ENCODE results near the gene PSORS1C1. TPM values are rescaled to one million over a fixed set of nuclear protein-coding genes. Genes with fewer than 3 reads are reported as not detected.
"Not testable (repeated sequence)": the region's sequence is repeated elsewhere in the genome, so short reads cannot be mapped to it uniquely, and the experiment has no call there.

PSORS1C1 gene
- total RNA-seq, 2 donors from 2014 or later, result not detected

DNA sequence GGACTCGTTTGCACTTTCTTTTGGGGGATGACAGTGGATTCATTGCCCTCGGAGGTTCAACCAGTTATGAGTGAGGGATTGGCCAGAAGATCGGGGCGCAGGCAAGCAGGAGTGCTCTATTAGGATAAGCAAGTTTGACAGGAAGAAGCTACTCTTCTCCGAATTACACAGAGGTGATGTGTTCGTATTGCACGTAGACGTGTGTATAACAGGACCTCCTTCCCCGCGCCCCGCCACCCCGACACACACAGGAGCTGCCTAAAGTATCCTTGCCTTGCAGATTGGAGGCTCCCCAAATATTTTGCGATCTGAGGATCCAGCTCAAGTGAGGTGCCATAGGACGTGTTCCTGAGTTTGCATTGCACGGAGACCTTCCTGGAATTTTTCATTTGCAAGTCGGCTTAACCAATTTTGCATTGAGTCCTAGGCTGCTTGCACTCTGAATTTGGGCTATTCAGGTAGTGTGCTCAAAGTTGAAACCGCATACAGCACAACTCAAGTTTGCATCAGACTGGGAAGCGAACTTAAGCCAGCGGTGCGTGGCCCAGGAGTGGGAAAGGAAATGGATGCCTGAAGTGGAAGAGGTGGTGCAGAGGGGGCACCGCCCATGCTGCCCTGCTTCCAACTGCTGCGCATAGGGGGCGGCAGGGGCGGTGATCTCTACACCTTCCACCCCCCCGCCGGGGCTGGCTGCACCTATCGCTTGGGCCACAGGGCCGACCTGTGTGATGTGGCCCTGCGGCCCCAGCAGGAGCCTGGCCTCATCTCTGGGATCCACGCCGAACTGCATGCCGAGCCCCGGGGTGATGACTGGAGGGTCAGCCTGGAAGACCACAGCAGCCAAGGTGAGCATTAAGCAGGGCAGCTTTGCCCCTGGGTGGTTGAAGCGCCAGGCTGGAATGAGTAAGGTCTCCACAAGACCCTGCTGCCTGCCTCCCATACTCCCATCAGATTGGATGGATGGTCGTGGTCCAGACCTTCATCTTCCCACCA lies 44.6 kb downstream of the PSORS1C1 start:
- Mint-ChIP-seq H3K27me3 (no peaks in the 10 kb centered on the region), H3K27ac (peak overlapping the region; percentile 83), H3K4me3 (peak overlapping the region; percentile 98), H3K4me1 (peaks cover 18% of the 10 kb centered on the region), H3K36me3 (ENCODE audit: low read depth) (peaks cover 6% of the 10 kb centered on the region)
- peak in 2 of 3 donors; percentile 19 to 33 for DNase-seq
- no peak for ATAC-seq
- no peaks in the 10 kb centered on the region for H3K9me3 ChIP-seq (ENCODE audit: control insufficient read depth, low read length, poor library complexity, severe bottlenecking)

DNA sequence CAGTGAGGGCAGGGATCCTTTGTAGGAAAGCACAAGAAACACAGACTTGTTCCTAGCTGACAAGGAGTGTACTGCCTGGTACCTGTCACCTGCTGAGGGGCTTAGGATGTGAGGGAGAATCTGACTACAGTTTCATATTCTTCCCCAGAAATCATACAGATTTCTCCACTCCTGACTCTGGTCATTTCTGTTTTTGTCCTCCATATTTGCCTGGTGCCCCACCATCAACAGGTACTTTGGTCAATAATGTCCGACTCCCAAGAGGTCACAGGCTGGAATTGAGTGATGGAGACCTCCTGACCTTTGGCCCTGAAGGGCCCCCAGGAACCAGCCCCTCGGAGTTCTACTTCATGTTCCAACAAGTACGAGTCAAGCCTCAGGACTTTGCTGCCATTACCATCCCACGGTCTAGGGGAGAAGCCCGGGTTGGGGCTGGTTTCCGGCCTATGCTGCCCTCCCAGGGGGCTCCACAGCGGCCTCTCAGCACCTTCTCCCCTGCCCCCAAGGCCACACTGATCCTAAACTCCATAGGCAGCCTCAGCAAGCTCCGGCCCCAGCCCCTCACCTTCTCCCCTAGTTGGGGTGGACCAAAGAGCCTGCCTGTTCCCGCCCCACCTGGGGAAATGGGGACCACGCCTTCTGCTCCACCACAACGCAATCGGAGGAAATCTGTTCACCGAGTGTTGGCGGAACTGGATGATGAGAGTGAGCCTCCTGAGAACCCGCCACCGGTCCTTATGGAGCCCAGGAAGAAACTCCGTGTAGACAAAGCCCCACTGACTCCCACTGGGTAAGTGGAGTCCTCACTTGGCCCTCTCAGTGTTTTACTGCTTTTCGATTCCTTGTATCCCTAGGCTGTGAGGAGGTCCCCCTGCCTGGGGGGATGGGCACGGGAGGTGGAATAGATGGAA lies 46.9 kb downstream of the PSORS1C1 start:
- H3K27ac Mint-ChIP-seq, result peak overlapping the region; percentile 29
- no peaks in the 10 kb centered on the region for H3K27me3 Mint-ChIP-seq
- peaks cover 23% of the 10 kb centered on the region for H3K4me1 Mint-ChIP-seq
- DNase-seq (no peak), ATAC-seq (no peak)
- peaks cover 3% of the 10 kb centered on the region for H3K36me3 Mint-ChIP-seq (ENCODE audit: low read depth)
- no peak overlapping the region for H3K4me3 Mint-ChIP-seq
- H3K9me3 ChIP-seq (ENCODE audit: control insufficient read depth, low read length, poor library complexity, severe bottlenecking), result no peaks in the 10 kb centered on the region

DNA sequence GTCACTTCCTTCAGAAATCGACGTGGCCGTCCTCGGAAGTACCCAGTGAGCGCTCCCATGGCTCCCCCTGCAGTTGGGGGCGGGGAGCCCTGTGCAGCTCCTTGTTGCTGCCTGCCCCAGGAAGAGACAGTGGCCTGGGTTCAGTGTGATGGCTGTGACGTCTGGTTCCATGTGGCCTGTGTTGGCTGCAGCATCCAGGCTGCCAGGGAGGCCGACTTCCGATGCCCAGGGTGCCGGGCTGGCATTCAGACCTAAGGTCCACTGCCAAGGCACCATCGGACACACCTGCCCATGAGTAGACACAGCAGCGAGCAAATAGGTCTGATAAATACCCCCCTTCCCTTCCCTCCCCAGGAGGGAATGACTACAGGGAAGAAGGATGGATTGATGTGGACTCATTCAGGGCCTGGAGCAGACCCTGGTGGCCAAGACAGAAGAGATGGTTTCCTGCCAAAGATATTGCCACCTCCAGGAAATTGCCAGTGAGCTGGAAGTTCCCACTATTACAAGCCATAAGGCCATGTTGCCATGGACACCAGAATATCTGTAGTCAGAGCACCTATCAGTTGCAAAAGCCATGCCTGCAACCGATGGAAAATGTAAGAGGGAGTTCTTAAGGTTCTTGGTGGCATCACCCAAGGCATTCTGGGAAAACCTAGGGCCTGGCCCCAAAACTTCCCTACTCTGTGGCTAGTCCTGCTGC lies 48.0 kb downstream of the PSORS1C1 start:
- H3K36me3 Mint-ChIP-seq (ENCODE audit: low read depth), result peaks cover 3% of the 10 kb centered on the region
- peaks cover 23% of the 10 kb centered on the region for H3K4me1 Mint-ChIP-seq
- no peaks in the 10 kb centered on the region for H3K9me3 ChIP-seq (ENCODE audit: control insufficient read depth, low read length, poor library complexity, severe bottlenecking)
- no peak for ATAC-seq
- DNase-seq, result no peak
- peak overlapping the region; percentile 24 for H3K27ac Mint-ChIP-seq
- no peaks in the 10 kb centered on the region for H3K27me3 Mint-ChIP-seq
- no peak overlapping the region for H3K4me3 Mint-ChIP-seq

DNA sequence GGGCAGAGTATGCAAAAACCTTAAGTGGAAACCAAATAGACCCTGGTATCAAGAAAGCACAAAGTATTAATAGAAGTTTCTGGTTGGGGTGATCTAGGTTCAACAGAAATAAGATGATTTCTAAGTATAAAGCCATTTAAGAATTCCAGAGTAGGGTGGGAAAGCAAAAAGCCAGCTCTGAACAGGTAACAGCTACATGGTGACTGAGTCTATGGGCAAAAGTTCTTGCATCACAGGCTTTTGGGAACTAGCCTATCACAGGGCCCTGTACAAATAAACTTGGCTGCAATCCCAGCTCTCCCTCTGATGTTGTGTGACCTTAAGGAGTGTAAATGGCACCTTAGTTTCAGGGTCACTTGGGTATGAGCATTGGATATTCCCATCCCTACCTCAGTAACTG lies 49.3 kb downstream of the PSORS1C1 start:
- no peaks in the 10 kb centered on the region for H3K9me3 ChIP-seq (ENCODE audit: control insufficient read depth, low read length, poor library complexity, severe bottlenecking)
- H3K27ac Mint-ChIP-seq, result no peak overlapping the region
- no peaks in the 10 kb centered on the region for H3K36me3 Mint-ChIP-seq (ENCODE audit: low read depth)
- DNase-seq (no peak), ATAC-seq (no peak)
- H3K27me3 Mint-ChIP-seq, result no peaks in the 10 kb centered on the region
- H3K4me3 Mint-ChIP-seq, result no peak overlapping the region
- peaks cover 18% of the 10 kb centered on the region for H3K4me1 Mint-ChIP-seq

DNA sequence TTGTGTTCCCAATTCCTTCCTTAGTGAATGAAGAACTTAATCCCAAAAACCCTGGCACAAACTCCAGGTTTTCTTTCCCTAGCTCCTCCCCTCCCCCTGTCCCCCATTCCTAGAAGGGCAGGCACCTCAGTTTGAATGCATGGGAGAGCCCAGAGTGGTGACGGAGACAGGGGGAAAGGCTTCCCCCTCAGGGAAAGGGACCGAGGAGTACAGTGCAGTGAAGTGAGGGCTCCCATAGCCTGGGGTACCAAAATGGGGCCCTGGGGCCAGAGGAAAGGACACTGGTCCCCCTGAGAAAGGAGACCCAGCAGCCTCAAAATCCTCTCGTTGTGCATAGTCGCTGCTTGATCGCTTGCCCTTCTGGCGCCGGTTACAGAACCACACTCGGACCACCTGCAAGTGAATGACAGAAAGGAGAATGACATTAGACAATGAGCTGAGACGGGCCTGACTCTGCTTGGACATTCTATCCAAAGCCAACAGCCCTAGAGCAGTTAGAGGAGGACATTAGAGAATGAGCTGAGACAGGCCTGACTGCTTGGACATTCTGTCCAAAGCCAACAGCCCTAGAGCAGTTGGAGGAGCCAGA lies 50.0 kb downstream of the PSORS1C1 start:
- not testable (repeated sequence) for ATAC-seq; H3K9me3 ChIP-seq (ENCODE audit: control insufficient read depth, low read length, poor library complexity, severe bottlenecking); H3K4me3 Mint-ChIP-seq; H3K27me3 Mint-ChIP-seq; H3K36me3 Mint-ChIP-seq (ENCODE audit: low read depth); H3K27ac Mint-ChIP-seq; DNase-seq
- H3K4me1 Mint-ChIP-seq, result peaks cover 12% of the 10 kb centered on the region

DNA sequence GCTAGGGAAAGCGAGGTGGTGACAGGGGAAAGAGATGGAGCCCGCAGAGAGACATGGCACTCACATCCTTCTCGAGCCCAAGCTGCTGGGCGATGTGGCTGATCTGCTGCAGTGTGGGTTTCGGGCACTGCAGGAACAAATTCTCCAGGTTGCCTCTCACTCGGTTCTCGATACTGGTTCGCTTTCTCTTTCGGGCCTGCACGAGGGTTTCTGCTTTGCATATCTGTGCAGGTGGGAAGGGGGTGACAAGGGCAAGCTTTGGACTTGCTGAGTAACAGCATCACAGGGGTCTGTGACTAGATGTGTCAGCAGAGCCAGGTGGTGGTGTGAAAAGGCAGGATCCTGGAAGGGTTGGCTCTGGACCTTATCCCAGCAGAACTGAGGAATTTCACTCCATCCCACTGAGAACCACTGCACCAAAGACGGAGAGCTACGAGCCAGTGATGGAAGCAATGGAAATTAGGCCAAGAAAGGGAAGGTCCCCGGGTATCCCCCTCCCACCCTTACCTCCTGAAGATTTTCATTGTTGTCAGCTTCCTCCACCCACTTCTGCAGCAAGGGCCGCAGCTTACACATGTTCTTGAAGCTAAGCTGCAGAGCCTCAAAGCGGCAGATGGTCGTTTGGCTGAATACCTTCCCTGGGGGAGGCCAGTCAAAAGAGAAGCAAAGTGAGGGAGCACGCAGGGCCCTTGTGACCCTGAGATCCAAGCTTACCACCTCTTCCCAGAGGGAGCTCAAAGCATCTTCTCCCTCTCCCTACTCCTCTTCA lies 50.6 kb downstream of the PSORS1C1 start:
- H3K27ac Mint-ChIP-seq; H3K36me3 Mint-ChIP-seq (ENCODE audit: low read depth); ATAC-seq; H3K27me3 Mint-ChIP-seq; H3K9me3 ChIP-seq (ENCODE audit: control insufficient read depth, low read length, poor library complexity, severe bottlenecking); H3K4me3 Mint-ChIP-seq; H3K4me1 Mint-ChIP-seq; DNase-seq: not testable (repeated sequence)

DNA sequence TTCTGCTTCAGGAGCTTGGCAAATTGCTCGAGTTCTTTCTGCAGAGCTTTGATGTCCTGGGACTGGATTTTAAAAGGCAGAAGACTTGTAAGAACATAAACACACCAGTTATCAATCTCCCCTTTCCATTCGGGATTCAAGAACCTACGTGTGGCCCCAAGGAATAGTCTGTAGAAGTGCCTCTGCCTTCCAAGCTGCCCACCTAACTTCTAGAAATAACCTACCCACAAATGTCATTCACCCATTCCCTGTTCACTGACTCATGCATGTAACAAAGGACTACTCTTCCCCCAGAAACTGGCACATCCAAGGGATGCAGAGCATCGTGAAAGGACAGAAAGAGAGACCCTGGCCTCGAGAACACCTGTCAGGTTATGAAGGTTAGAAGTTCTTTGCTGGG lies 51.4 kb downstream of the PSORS1C1 start:
- H3K4me1 Mint-ChIP-seq, result peaks cover 8% of the 10 kb centered on the region

DNA sequence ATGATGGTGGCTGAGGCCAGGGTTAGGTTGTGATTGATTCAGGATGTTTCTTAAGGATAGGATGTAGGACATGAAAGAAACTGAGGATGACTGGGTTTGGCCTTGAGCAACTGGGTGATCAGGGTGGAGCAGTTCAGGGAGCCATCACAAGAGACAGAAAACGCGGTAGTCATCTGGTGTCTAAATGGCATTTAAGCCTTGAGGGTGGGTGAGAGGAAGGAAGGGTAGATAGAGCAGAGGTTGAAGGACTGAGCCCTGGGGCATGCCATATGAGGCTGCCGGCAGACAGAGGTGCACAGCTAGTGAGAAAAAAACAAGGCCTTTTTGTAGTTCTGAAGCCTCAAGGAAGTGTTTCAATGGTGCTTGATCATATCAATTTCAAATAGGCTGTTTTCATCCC lies 54.0 kb downstream of the PSORS1C1 start:
- ATAC-seq, result no peak
- Mint-ChIP-seq H3K36me3 (ENCODE audit: low read depth) (no peaks in the 10 kb centered on the region), H3K27me3 (no peaks in the 10 kb centered on the region), H3K4me1 (peaks cover 6% of the 10 kb centered on the region), H3K4me3 (no peak overlapping the region), H3K27ac (no peak overlapping the region)
- no peak for DNase-seq
- H3K9me3 ChIP-seq (ENCODE audit: control insufficient read depth, low read length, poor library complexity, severe bottlenecking), result no peaks in the 10 kb centered on the region

More for the DNA sequence above, 51.4 kb downstream of the PSORS1C1 start:
- DNase-seq (no peak), ATAC-seq (no peak)
- Mint-ChIP-seq H3K36me3 (ENCODE audit: low read depth) (no peaks in the 10 kb centered on the region), H3K4me3 (no peak overlapping the region), H3K27me3 (no peaks in the 10 kb centered on the region), H3K27ac (no peak overlapping the region)
- H3K9me3 ChIP-seq (ENCODE audit: control insufficient read depth, low read length, poor library complexity, severe bottlenecking), result no peaks in the 10 kb centered on the region

DNA sequence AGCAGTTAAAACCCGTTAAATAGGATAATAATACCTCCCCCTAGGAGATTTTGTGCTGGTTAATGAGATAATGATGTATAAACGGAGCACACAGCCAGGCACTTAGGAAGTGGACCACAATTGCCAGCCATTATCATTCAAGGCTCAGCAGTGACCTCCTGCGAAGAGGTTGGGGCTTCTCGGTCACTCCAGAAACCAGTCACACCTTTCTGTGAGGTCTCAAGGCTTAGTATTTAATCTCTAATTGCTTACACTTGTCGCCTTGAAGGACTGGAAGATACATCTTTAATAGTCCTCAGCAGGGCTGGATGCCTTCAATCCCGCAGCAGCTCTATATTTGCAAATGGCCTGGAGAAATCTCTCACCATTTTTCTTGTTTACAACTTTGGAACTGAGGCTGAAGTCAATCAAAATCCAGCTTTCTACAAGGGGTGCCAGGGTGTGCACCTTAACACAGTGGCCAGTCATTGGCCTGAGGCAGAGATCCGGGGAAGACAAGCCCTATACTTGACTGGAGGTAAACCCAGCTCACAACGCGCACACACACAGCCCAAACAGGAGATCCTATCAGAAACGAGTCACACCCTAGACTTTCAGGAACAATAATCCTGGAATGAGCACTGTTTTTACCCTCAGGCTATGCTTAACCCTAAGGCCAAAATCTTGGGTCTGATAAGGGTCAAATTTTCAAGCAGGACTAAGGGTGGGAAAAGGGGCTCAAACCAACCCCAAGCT lies 54.7 kb downstream of the PSORS1C1 start:
- Mint-ChIP-seq H3K36me3 (ENCODE audit: low read depth) (no peaks in the 10 kb centered on the region), H3K27ac (no peak overlapping the region)
- DNase-seq, result no peak

DNA sequence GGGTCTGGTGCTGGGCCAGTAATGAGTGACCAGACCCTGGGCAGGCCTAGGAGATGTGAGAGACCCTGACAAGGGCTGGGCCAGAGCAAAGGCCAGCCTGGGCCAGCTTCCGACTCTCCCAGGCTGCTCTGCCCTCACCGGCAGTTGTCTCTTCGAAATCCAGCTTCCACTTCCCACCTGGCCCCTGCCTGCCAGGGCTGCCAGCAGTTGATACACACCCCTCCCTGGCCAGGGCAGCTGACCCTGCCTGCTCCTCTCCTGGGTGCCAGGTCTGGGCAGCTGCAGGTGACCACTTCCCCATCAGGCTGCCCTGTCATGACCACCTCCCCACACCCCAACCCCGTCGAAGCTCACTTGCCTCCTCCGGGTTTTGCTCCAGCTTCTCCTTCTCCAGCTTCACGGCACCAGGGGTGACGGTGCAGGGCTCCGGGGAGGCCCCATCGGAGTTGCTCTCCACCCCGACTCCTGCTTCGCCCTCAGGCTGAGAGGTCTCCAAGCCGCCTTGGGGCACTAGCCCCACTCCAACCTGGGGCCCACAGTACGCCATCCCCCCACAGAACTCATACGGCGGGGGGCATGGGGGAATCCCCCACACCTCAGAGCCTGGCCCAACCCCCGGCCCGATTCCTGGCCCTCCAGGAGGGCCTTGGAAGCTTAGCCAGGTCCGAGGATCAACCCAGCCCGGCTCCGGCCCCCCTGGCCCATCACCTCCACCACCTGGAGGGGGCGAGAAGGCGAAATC lies 55.4 kb downstream of the PSORS1C1 start:
- ATAC-seq; H3K27me3 Mint-ChIP-seq; DNase-seq; H3K9me3 ChIP-seq (ENCODE audit: control insufficient read depth, low read length, poor library complexity, severe bottlenecking); H3K27ac Mint-ChIP-seq; H3K4me1 Mint-ChIP-seq; H3K36me3 Mint-ChIP-seq (ENCODE audit: low read depth); H3K4me3 Mint-ChIP-seq: not testable (repeated sequence)

More for the DNA sequence above, 54.7 kb downstream of the PSORS1C1 start:
- no peak overlapping the region for H3K4me3 Mint-ChIP-seq
- ATAC-seq, result no peak
- no peaks in the 10 kb centered on the region for H3K9me3 ChIP-seq (ENCODE audit: control insufficient read depth, low read length, poor library complexity, severe bottlenecking)
- H3K27me3 Mint-ChIP-seq, result no peaks in the 10 kb centered on the region
- peaks cover 6% of the 10 kb centered on the region for H3K4me1 Mint-ChIP-seq

DNA sequence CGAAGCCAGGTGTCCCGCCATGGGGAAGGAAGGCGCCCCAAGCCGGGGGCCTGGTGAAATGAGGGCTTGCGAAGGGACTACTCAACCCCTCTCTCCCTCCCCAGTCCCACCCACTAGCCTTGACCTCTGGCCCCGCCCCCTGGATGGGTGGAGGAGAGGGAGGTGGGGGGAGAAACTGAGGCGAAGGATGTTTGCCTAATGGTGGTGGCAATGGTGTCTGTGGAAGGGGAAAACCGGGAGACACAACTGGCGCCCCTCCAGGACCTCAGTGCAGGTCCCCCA lies 55.9 kb downstream of the PSORS1C1 start, which contains the start of gene POU5F1:
Gene POU5F1 (minus strand): TSS at position 83 of the 282 bp plus-strand sequence. CDS start 62 bp downstream, at position 21.
- peaks cover 2% of the 10 kb centered on the region for H3K4me1 Mint-ChIP-seq
- ATAC-seq (no peak), DNase-seq (no peak)
- H3K27me3 Mint-ChIP-seq, result no peaks in the 10 kb centered on the region
- H3K4me3 Mint-ChIP-seq, result no peak within 1 kb of the TSS
- H3K9me3 ChIP-seq (ENCODE audit: control insufficient read depth, low read length, poor library complexity, severe bottlenecking), result no peaks in the 10 kb centered on the region
- no peaks in the 10 kb centered on the region for H3K36me3 Mint-ChIP-seq (ENCODE audit: low read depth)
- H3K27ac Mint-ChIP-seq, result no peak within 1 kb of the TSS

Data from T-helper 17 cell (primary cell).